Stomach smooth muscle (tissue), 2 donors: ENCODE measurements around the gene PDCD1LG2.

Experiments used
- H3K27ac ChIP-seq: one replicate; pipeline ENCODE4 v1.7.0; 2013; ENCODE audit warnings: mild to moderate bottlenecking, low read length, inconsistent platforms
- H3K27me3 ChIP-seq, 2 donors: one replicate each; pipeline ENCODE4 v1.7.0; 2013; ENCODE audit warnings: low read length in 2 of 2; ENCODE audit not compliant: insufficient read depth in 2 of 2, control insufficient read depth in 1 of 2
- H3K36me3 ChIP-seq, 2 donors: one replicate each; pipeline ENCODE4 v1.7.0; 2013; ENCODE audit warnings: low read length in 2 of 2; ENCODE audit not compliant: control insufficient read depth in 2 of 2, insufficient read depth in 2 of 2
- H3K4me1 ChIP-seq: one replicate; pipeline ENCODE4 v1.7.0; 2013; ENCODE audit warnings: low read length; ENCODE audit not compliant: control insufficient read depth, insufficient read depth
- H3K4me3 ChIP-seq, 2 donors: one replicate each; pipeline ENCODE4 v1.7.0; 2013; ENCODE audit warnings: low read length in 2 of 2
- H3K9ac ChIP-seq, 2 donors: one replicate each; pipeline ENCODE4 v1.7.0; 2013; ENCODE audit warnings: low read length in 2 of 2, mild to moderate bottlenecking in 1 of 2
- H3K9me3 ChIP-seq, 2 donors: one replicate each; pipeline ENCODE4 v1.7.0; 2013; ENCODE audit warnings: low read length in 2 of 2; ENCODE audit not compliant: control insufficient read depth in 2 of 2
- donor health status: healthy.
- donor health status: Pancreatic carcinoma.

PDCD1LG2 gene

GRCh38 chr9:5481322-5482040 lies 28.9 kb upstream of the PDCD1LG2 start:
- no peaks in the 10 kb centered on the region for H3K36me3 ChIP-seq
- no peak overlapping the region for H3K9ac ChIP-seq
- H3K9me3 ChIP-seq: peaks cover 0 to 2% of the 10 kb centered on the region in 2 donors
- H3K4me1 ChIP-seq: no peaks in the 10 kb centered on the region
- no peak overlapping the region for H3K27ac ChIP-seq
- no peak overlapping the region for H3K4me3 ChIP-seq
- no peaks in the 10 kb centered on the region for H3K27me3 ChIP-seq

- Histone ChIP-seq H3K4me3 (no peak overlapping the region), H3K27ac (no peak overlapping the region), H3K9ac (no peak overlapping the region), H3K4me1 (no peaks in the 10 kb centered on the region), H3K27me3 (no peaks in the 10 kb centered on the region), H3K36me3 (no peaks in the 10 kb centered on the region), H3K9me3 (peaks cover 0 to 2% of the 10 kb centered on the region in 2 donors)
These were observed 28.1 kb upstream of the PDCD1LG2 start for GRCh38 chr9:5482194-5482593.

GRCh38 chr9:5483306-5483705 lies 27.0 kb upstream of the PDCD1LG2 start:
- no peaks in the 10 kb centered on the region for H3K36me3 ChIP-seq
- H3K9ac ChIP-seq: no peak overlapping the region
- H3K4me3 ChIP-seq: no peak overlapping the region
- H3K27me3 ChIP-seq: no peaks in the 10 kb centered on the region
- H3K27ac ChIP-seq: no peak overlapping the region
- H3K9me3 ChIP-seq: no peaks in the 10 kb centered on the region
- no peaks in the 10 kb centered on the region for H3K4me1 ChIP-seq

- Histone ChIP-seq H3K27ac (no peak overlapping the region), H3K9ac (no peak overlapping the region), H3K36me3 (no peaks in the 10 kb centered on the region), H3K4me1 (no peaks in the 10 kb centered on the region), H3K4me3 (no peak overlapping the region), H3K9me3 (no peaks in the 10 kb centered on the region), H3K27me3 (no peaks in the 10 kb centered on the region)
These were observed 24.8 kb upstream of the PDCD1LG2 start for GRCh38 chr9:5485378-5486085.

GRCh38 chr9:5486988-5487387 lies 23.3 kb upstream of the PDCD1LG2 start:
- no peaks in the 10 kb centered on the region for H3K27me3 ChIP-seq
- no peak overlapping the region for H3K9ac ChIP-seq
- no peak overlapping the region for H3K27ac ChIP-seq
- H3K4me1 ChIP-seq: no peaks in the 10 kb centered on the region
- no peaks in the 10 kb centered on the region for H3K9me3 ChIP-seq
- no peak overlapping the region for H3K4me3 ChIP-seq
- H3K36me3 ChIP-seq: no peaks in the 10 kb centered on the region

- Histone ChIP-seq H3K4me1 (no peaks in the 10 kb centered on the region), H3K36me3 (no peaks in the 10 kb centered on the region), H3K9ac (no peak overlapping the region), H3K9me3 (no peaks in the 10 kb centered on the region), H3K4me3 (no peak overlapping the region), H3K27ac (no peak overlapping the region), H3K27me3 (no peaks in the 10 kb centered on the region)
These were observed 21.9 kb upstream of the PDCD1LG2 start for GRCh38 chr9:5488221-5489008.

GRCh38 chr9:5489630-5490490 lies 20.5 kb upstream of the PDCD1LG2 start:
- Histone ChIP-seq H3K9ac (no peak overlapping the region), H3K4me3 (no peak overlapping the region), H3K9me3 (no peaks in the 10 kb centered on the region), H3K27ac (no peak overlapping the region), H3K27me3 (no peaks in the 10 kb centered on the region), H3K4me1 (no peaks in the 10 kb centered on the region), H3K36me3 (no peaks in the 10 kb centered on the region)

- no peak overlapping the region for H3K27ac ChIP-seq
- no peaks in the 10 kb centered on the region for H3K4me1 ChIP-seq
- H3K9me3 ChIP-seq: no peaks in the 10 kb centered on the region
- H3K27me3 ChIP-seq: no peaks in the 10 kb centered on the region
- H3K4me3 ChIP-seq: no peak overlapping the region
- H3K9ac ChIP-seq: no peak overlapping the region
- H3K36me3 ChIP-seq: no peaks in the 10 kb centered on the region
These were observed 17.2 kb upstream of the PDCD1LG2 start for GRCh38 chr9:5492965-5493678.

- H3K4me3 ChIP-seq: no peak overlapping the region
These were observed 16.4 kb upstream of the PDCD1LG2 start for GRCh38 chr9:5493679-5494511.

More at GRCh38 chr9:5493679-5494511, 16.4 kb upstream of the PDCD1LG2 start:
- H3K27me3 ChIP-seq: no peaks in the 10 kb centered on the region
- H3K9ac ChIP-seq: no peak overlapping the region
- H3K9me3 ChIP-seq: no peaks in the 10 kb centered on the region
- H3K27ac ChIP-seq: no peak overlapping the region
- no peaks in the 10 kb centered on the region for H3K36me3 ChIP-seq
- no peaks in the 10 kb centered on the region for H3K4me1 ChIP-seq
